ENCODE measurements around the gene BAZ2B. TPM values are rescaled to one million over a fixed set of nuclear protein-coding genes. Genes with fewer than 3 reads are reported as not detected.

Gene BAZ2B
- polyA plus RNA-seq, 1 donor from 2014 or later = 150 TPM

DNA sequence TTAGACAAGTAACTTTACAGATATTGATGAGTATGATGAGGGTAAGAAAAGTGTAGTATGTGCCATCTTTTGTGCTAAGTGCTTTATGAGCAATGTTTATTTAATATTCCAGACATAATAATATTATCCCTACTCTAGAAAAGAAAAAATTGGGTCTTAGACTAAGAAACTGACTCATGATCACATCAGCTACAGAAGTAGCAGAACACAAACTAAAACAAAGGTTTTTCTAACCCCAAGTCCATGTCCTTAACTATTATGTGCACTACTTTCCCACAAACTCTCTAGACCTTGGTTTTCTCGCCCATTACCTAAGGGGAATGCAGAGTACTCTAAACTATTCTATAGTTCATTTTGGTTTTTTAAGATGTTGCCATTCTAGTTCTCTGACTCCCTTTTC, 64.5 kb downstream of the BAZ2B start:
- Histone ChIP-seq H3K79me2 (replicated peaks; ENCODE audit: insufficient read depth, low read length) (peaks cover 10% of the 10 kb centered on the region), H3K36me3 (ENCODE audit: insufficient read depth, low read length) (no peaks in the 10 kb centered on the region), H4K20me1 (ENCODE audit: insufficient read depth) (no peaks in the 10 kb centered on the region), H3K9ac (ENCODE audit: low read length) (no peak overlapping the region), H2AFZ (ENCODE audit: low read depth, low read length) (no peak overlapping the region), H3K4me3 (ENCODE audit: low read length) (no peak overlapping the region), H3F3A (ENCODE audit: insufficient read depth, low read length, poor library complexity, severe bottlenecking) (no peaks in the 10 kb centered on the region), H3K9me3 (ENCODE audit: low read length) (no peaks in the 10 kb centered on the region), H3K9me2 (ENCODE audit: insufficient read depth, low read length) (no peaks in the 10 kb centered on the region), H3K27ac (ENCODE audit: low read length) (no peak overlapping the region), H3K4me2 (ENCODE audit: low read length) (no peak overlapping the region), H3K27me3 (ENCODE audit: insufficient read depth, low read depth, low read length) (no peaks in the 10 kb centered on the region)
- TF ChIP-seq RAD21 (conservative IDR thresholded peaks at IDR 0.05) (no peak), EP300 (conservative IDR thresholded peaks at IDR 0.05; ENCODE audit: poor library complexity, severe bottlenecking) (no peak), TAF1 (IDR thresholded peaks at IDR 0.05; ENCODE audit: low read depth) (no peak), SMC3 (conservative IDR thresholded peaks at IDR 0.05; ENCODE audit: poor library complexity) (no peak), EZH2 (IDR thresholded peaks at IDR 0.05; ENCODE audit: borderline replicate concordance, insufficient read depth, low read length, poor library complexity, severe bottlenecking) (no peak), CTCF (IDR thresholded peaks at IDR 0.05; ENCODE audit: poor library complexity, severe bottlenecking) (no peak), POLR2AphosphoS5 (IDR thresholded peaks at IDR 0.05) (no peak), MXI1 (conservative IDR thresholded peaks at IDR 0.05; ENCODE audit: poor library complexity, severe bottlenecking) (no peak), REST (IDR thresholded peaks at IDR 0.05; ENCODE audit: borderline replicate concordance) (no peak)

- Histone ChIP-seq H3K4me3 (ENCODE audit: low read length) (no peak overlapping the region), H3K36me3 (ENCODE audit: insufficient read depth, low read length) (no peaks in the 10 kb centered on the region), H3K9me3 (ENCODE audit: low read length) (no peaks in the 10 kb centered on the region), H3K9ac (ENCODE audit: low read length) (no peak overlapping the region), H3K27me3 (ENCODE audit: insufficient read depth, low read depth, low read length) (no peaks in the 10 kb centered on the region), H4K20me1 (ENCODE audit: insufficient read depth) (no peaks in the 10 kb centered on the region), H3K9me2 (ENCODE audit: insufficient read depth, low read length) (no peaks in the 10 kb centered on the region), H3K4me2 (ENCODE audit: low read length) (no peak overlapping the region), H3K79me2 (replicated peaks; ENCODE audit: insufficient read depth, low read length) (no peaks in the 10 kb centered on the region), H2AFZ (ENCODE audit: low read depth, low read length) (no peak overlapping the region), H3F3A (ENCODE audit: insufficient read depth, low read length, poor library complexity, severe bottlenecking) (no peaks in the 10 kb centered on the region), H3K27ac (ENCODE audit: low read length) (no peak overlapping the region)
- TF ChIP-seq RAD21 (conservative IDR thresholded peaks at IDR 0.05) (no peak), MXI1 (conservative IDR thresholded peaks at IDR 0.05; ENCODE audit: poor library complexity, severe bottlenecking) (no peak), EP300 (conservative IDR thresholded peaks at IDR 0.05; ENCODE audit: poor library complexity, severe bottlenecking) (no peak), SMC3 (conservative IDR thresholded peaks at IDR 0.05; ENCODE audit: poor library complexity) (no peak), REST (IDR thresholded peaks at IDR 0.05; ENCODE audit: borderline replicate concordance) (no peak), CTCF (IDR thresholded peaks at IDR 0.05; ENCODE audit: poor library complexity, severe bottlenecking) (no peak), EZH2 (IDR thresholded peaks at IDR 0.05; ENCODE audit: borderline replicate concordance, insufficient read depth, low read length, poor library complexity, severe bottlenecking) (no peak), TAF1 (IDR thresholded peaks at IDR 0.05; ENCODE audit: low read depth) (no peak), POLR2AphosphoS5 (IDR thresholded peaks at IDR 0.05) (no peak)
Observed at GRCh38 chr2:159550231-159550630, 66.1 kb downstream of the BAZ2B start.
